ENCODE results near the gene NAA20.

The NAA20 gene

GRCh38 chr20:20076297-20077065 lies 59.3 kb downstream of the NAA20 start:
- no peak for DNase-seq (ENCODE audit: low read depth)

DNA sequence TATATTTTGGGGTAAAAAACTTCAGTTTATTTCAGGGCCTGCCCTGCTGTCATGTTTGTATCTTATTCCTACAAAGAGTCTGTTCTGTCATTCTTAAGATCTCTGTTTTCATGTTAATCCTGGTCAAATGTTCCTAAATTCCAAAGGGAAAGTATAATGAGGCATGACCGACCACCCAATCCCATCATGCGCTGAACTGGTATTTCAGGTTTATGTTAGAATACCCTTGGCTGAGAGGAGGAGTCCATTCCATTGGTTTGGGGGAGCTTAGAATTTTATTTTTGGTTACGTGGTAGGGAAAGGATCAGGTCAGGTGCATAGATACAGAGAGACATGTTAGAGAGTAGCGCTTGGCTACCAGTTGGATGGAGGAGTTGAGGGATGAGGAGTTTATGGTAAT lies 60.9 kb downstream of the NAA20 start:
- DNase-seq (ENCODE audit: low read depth) = no peak

GRCh38 chr20:20079102-20079784 lies 62.1 kb downstream of the NAA20 start:
- no peak for DNase-seq (ENCODE audit: low read depth)
